ENCODE measurements around the gene AGGF1. TPM values are rescaled to one million over a fixed set of nuclear protein-coding genes. Genes with fewer than 3 reads are reported as not detected.

AGGF1 gene
- total and polyA plus RNA-seq, 2 experiments from 2014 or later: 24.4 to 27.5 TPM

DNA sequence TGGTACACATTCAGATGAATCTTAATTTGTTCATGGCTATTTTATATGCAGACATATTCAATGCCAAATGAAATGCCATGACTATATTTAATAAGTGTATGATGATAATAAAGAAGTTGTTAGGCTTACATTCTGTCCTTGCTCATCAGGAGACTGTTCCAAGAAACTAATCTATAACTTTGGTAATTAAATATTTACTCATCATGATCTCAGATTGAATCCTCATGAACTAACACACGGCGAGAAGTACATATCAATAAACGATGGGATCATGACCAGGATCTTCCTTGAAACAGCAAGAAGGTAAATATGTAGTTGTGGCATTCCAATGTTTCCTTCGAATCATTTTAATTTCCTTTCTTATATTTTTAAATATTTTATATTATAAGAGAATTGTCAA lies 12.5 kb upstream of the AGGF1 start (continued):
- TF ChIP-seq, protein P1, sequence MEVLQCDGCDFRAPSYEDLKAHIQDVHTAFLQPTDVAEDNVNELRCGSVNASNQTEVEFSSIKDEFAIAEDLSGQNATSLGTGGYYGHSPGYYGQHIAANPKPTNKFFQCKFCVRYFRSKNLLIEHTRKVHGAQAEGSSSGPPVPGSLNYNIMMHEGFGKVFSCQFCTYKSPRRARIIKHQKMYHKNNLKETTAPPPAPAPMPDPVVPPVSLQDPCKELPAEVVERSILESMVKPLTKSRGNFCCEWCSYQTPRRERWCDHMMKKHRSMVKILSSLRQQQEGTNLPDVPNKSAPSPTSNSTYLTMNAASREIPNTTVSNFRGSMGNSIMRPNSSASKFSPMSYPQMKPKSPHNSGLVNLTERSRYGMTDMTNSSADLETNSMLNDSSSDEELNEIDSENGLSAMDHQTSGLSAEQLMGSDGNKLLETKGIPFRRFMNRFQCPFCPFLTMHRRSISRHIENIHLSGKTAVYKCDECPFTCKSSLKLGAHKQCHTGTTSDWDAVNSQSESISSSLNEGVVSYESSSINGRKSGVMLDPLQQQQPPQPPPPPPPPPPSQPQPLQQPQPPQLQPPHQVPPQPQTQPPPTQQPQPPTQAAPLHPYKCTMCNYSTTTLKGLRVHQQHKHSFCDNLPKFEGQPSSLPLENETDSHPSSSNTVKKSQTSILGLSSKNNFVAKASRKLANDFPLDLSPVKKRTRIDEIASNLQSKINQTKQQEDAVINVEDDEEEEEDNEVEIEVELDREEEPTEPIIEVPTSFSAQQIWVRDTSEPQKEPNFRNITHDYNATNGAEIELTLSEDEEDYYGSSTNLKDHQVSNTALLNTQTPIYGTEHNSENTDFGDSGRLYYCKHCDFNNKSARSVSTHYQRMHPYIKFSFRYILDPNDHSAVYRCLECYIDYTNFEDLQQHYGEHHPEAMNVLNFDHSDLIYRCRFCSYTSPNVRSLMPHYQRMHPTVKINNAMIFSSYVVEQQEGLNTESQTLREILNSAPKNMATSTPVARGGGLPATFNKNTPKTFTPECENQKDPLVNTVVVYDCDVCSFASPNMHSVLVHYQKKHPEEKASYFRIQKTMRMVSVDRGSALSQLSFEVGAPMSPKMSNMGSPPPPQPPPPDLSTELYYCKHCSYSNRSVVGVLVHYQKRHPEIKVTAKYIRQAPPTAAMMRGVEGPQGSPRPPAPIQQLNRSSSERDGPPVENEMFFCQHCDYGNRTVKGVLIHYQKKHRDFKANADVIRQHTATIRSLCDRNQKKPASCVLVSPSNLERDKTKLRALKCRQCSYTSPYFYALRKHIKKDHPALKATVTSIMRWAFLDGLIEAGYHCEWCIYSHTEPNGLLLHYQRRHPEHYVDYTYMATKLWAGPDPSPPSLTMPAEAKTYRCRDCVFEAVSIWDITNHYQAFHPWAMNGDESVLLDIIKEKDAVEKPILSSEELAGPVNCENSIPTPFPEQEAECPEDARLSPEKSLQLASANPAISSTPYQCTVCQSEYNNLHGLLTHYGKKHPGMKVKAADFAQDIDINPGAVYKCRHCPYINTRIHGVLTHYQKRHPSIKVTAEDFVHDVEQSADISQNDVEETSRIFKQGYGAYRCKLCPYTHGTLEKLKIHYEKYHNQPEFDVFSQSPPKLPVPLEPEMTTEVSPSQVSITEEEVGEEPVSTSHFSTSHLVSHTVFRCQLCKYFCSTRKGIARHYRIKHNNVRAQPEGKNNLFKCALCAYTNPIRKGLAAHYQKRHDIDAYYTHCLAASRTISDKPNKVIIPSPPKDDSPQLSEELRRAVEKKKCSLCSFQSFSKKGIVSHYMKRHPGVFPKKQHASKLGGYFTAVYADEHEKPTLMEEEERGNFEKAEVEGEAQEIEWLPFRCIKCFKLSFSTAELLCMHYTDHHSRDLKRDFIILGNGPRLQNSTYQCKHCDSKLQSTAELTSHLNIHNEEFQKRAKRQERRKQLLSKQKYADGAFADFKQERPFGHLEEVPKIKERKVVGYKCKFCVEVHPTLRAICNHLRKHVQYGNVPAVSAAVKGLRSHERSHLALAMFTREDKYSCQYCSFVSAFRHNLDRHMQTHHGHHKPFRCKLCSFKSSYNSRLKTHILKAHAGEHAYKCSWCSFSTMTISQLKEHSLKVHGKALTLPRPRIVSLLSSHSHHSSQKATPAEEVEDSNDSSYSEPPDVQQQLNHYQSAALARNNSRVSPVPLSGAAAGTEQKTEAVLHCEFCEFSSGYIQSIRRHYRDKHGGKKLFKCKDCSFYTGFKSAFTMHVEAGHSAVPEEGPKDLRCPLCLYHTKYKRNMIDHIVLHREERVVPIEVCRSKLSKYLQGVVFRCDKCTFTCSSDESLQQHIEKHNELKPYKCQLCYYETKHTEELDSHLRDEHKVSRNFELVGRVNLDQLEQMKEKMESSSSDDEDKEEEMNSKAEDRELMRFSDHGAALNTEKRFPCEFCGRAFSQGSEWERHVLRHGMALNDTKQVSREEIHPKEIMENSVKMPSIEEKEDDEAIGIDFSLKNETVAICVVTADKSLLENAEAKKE (CRISPR knock-in tag; IDR thresholded peaks at IDR 0.05): no peak

DNA sequence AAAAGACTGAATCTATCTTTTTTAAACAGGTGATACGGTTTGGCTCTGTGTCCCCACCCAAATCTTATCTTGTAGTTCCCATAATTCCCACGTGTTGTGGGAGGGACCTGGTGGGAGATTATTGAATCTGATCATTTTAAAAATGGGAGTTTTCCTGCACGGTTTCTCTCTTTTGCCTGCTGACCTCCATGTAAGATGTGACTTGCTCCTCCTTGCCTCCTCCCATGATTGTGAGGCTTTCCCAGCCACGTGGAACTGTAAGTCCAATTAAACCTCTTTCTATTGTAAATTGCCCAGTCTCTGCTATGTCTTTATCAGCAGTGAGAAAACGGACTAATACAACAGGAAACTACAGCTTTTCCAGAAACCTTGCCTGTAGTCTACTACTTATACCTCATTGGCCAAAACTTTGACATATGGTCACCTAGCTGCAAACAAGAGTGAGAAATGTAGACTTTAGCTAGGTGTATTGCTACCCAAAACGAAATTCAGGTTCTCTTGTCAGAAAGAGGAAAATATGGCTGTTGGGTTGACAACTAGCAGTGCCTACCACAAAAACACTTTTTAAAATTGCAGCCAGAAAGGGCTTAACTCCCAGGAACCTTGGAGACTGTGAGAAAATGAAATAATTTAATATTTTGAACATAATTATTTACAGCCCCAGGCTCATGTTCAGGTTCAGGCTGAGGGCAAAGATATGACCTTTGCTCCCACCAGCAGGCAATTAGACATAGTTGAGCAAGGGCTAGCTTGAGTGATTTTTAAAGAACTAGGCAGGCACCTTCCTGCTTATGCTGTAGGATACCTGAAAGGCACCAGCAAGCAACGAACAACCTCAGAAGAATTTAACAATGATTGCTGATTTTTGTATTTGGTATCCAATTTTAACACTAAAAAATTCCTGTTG lies 7.4 kb upstream of the AGGF1 start:
- ATAC-seq (no peak), DNase-seq (ENCODE audit: low spot score) (no peak)
- Histone ChIP-seq H3K27me3 (ENCODE audit: insufficient read depth) (no peaks in the 10 kb centered on the region), H4K20me1 (replicated peaks; ENCODE audit: insufficient read depth) (no peaks in the 10 kb centered on the region), H3K79me2 (replicated peaks; ENCODE audit: insufficient read depth) (no peaks in the 10 kb centered on the region), H3K4me1 (ENCODE audit: insufficient read depth) (no peaks in the 10 kb centered on the region), H2AFZ (no peak overlapping the region), H3K4me2 (no peak overlapping the region), H3K27ac (ENCODE audit: low read depth) (no peak overlapping the region), H3K4me3 (no peak overlapping the region), H3K36me3 (ENCODE audit: insufficient read depth) (no peaks in the 10 kb centered on the region), H3K9me2 (ENCODE audit: insufficient read depth) (0 out of 2 replicates have a peak, but pooled peaks cover 5% of the 10 kb centered on the region), H3F3A (replicated peaks; ENCODE audit: low read depth) (no peaks in the 10 kb centered on the region)
- Mint-ChIP-seq H3K4me3 (no peak overlapping the region), H3K4me1 (no peaks in the 10 kb centered on the region), H3K9me3 (peaks cover 7% of the 10 kb centered on the region; the same call in 2 of the 3 replicates), H3K27ac (no peak overlapping the region), H3K27me3 (ENCODE audit: insufficient read depth, low read depth, poor library complexity) (peaks cover 1% of the 10 kb centered on the region), H3K36me3 (ENCODE audit: low read depth) (no peaks in the 10 kb centered on the region)
- no peak for TF ChIP-seq ZNF114 (CRISPR knock-in tag; IDR thresholded peaks at IDR 0.05)
- no peak for TF ChIP-seq EZH2phosphoT487 (IDR thresholded peaks at IDR 0.05; ENCODE audit: unreplicated experiment)
- TF ChIP-seq ETS1 (IDR thresholded peaks at IDR 0.05): no peak
- TF ChIP-seq, protein P1 (CRISPR knock-in tag; IDR thresholded peaks at IDR 0.05): no peak
